Left ventricle myocardium inferior (tissue), 1 donor: ENCODE measurements around the gene SPAG9. TPM values are rescaled to one million over a fixed set of nuclear protein-coding genes. Genes with fewer than 3 reads are reported as not detected.

Experiments
- DNase-seq: peaks from one replicate; pipeline ENCODE4 v3.0.0-alpha.2; 2020
- H3K27ac ChIP-seq: fragments of 200-600 bp; replicated peaks from 2 replicates; pipeline ENCODE4 v1.8.0; 2021
- H3K27me3 ChIP-seq: fragments of 200-600 bp; 2 replicates; pipeline ENCODE4 v1.8.0; 2021; ENCODE audit warnings: low read depth
- H3K36me3 ChIP-seq: fragments of 200-600 bp; 2 replicates; pipeline ENCODE4 v1.8.0; 2021
- H3K4me1 ChIP-seq: fragments of 200-600 bp; 2 replicates; pipeline ENCODE4 v1.8.0; 2021
- H3K4me3 ChIP-seq: fragments of 200-600 bp; 2 replicates; pipeline ENCODE4 v1.8.0; 2021; ENCODE audit warnings: mild to moderate bottlenecking, moderate library complexity
- H3K9me3 ChIP-seq: fragments of 200-600 bp; replicated peaks from 2 replicates; pipeline ENCODE4 v1.8.0; 2021
- intact Hi-C: fragments of 100-400 bp; cut with micrococcal nuclease; formaldehyde crosslinking; loops from one replicate; pipeline ENCODE4 v1.11.0; 2022
- total RNA-seq: library from RNA; stranded (reverse); fragmentation: NEBNext Ultra II Directional; extraction: Animal tissue kit (Norgen Biotek cat#: 25700); gene quantifications from one replicate; pipeline ENCODE4 v1.2.1, GENCODE V29; 2021
- TF ChIP-seq, protein P1 (sequence below): fragments of 200-600 bp; IDR thresholded peaks from 2 replicates; pipeline ENCODE4 v1.8.0; 2021; ENCODE audit warnings: antibody characterized with exemption, mild to moderate bottlenecking, borderline replicate concordance
- donor health status: DM: no; HTN: yes; CAD: no; lungs with severe emphysema.

Gene SPAG9
- total RNA-seq, 1 donor from 2014 or later = 43.8 TPM

DNA sequence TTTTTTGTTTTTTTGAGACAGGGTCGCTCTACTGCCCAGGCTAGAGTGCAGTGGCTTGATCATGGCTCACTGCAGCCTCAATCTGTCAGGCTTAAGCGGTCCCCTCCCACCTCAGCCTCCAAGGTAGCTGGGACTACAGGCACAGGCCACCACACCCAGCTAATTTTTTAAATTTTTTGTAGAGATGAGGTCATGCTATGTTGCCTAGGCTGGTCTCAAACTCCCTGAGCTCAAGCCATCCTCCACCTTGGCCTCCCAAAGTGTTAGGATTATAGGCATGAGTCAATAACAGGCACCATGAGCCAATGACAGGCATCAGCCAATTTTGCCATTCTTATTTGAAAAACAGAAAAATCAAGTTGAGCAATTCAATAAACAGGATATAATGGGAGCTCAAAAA lies 125.0 kb downstream of the SPAG9 start:
- no peak overlapping the region for H3K27ac ChIP-seq
- H3K27me3 ChIP-seq = no peaks in the 10 kb centered on the region
- H3K9me3 ChIP-seq = no peaks in the 10 kb centered on the region
- no peak for DNase-seq
- TF ChIP-seq, protein P1, sequence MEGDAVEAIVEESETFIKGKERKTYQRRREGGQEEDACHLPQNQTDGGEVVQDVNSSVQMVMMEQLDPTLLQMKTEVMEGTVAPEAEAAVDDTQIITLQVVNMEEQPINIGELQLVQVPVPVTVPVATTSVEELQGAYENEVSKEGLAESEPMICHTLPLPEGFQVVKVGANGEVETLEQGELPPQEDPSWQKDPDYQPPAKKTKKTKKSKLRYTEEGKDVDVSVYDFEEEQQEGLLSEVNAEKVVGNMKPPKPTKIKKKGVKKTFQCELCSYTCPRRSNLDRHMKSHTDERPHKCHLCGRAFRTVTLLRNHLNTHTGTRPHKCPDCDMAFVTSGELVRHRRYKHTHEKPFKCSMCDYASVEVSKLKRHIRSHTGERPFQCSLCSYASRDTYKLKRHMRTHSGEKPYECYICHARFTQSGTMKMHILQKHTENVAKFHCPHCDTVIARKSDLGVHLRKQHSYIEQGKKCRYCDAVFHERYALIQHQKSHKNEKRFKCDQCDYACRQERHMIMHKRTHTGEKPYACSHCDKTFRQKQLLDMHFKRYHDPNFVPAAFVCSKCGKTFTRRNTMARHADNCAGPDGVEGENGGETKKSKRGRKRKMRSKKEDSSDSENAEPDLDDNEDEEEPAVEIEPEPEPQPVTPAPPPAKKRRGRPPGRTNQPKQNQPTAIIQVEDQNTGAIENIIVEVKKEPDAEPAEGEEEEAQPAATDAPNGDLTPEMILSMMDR = no peak
- H3K36me3 ChIP-seq = peaks cover 98% of the 10 kb centered on the region
- no peak overlapping the region for H3K4me3 ChIP-seq
- H3K4me1 ChIP-seq = no peaks in the 10 kb centered on the region
- intact Hi-C loops = no loop called here

DNA sequence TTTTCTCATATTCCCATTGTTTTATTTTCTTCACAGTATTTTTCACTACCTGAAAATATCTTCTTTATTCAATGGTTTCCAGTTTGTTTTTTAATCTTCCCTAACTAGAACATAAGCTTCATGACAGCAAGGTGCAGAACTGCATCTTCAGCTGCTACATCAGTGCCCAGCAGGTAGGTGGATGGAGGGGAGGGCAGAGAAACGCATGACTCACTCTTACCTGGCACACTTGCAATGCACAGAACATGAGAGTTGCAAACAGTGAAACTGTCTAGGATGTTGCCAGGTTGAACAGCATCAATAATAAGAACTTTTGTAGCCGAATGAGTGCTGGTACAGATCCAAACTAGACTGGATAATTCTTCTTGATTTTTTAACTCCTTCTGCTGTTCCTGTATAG lies 127.1 kb downstream of the SPAG9 start:
- peaks cover 100% of the 10 kb centered on the region for H3K36me3 ChIP-seq

DNA sequence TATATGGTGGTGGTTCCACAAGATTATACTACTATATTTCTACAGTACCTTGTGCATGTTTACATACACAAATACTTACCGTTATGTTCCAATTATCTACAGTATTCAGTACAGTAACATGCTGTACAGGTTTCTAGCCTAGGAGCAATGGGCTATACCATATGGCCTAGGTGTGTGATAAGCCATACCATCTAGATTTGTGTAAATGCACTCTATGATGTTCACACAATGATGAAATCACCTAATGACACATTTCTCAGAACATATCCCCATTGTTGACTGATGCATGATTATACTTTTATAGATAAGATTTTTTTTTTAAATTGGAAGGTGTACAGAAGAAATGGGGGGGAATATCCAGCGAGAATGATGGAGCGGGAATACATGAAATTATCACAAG lies 131.5 kb downstream of the SPAG9 start:
- H3K27me3 ChIP-seq = no peaks in the 10 kb centered on the region
- no peaks in the 10 kb centered on the region for H3K4me1 ChIP-seq
- no peak for DNase-seq
- TF ChIP-seq, protein P1 = no peak
- no peak overlapping the region for H3K27ac ChIP-seq
- no peak overlapping the region for H3K4me3 ChIP-seq
- H3K9me3 ChIP-seq = no peaks in the 10 kb centered on the region
- H3K36me3 ChIP-seq = peaks cover 100% of the 10 kb centered on the region
- intact Hi-C loops = no loop called here

More for the DNA sequence above, 127.1 kb downstream of the SPAG9 start:
- Histone ChIP-seq H3K4me1 (no peaks in the 10 kb centered on the region), H3K27ac (no peak overlapping the region), H3K9me3 (no peaks in the 10 kb centered on the region), H3K4me3 (no peak overlapping the region), H3K27me3 (no peaks in the 10 kb centered on the region)
- intact Hi-C loops = no loop called here
- DNase-seq = no peak
- TF ChIP-seq, protein P1 = no peak

DNA sequence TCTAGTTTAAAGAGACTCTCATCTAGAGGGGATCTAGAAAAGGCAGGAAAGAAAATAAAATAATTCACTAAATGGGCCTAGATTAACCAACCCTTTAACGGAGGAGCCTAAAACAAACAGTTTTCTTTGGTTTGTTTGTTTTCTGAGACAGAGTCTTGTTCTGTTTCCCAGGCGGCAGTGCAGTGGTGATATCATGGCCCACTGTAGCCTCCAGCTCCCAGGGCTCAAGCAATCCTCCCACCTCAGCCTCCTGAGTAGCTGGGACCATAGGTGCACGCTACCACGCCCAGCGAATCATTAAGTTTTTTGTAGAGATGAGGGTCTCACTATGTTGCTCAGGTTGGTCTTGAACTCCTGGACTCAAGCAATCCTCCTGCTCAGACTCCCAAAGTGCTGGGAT lies 132.2 kb downstream of the SPAG9 start:
- H3K4me3 ChIP-seq = no peak overlapping the region
- H3K27ac ChIP-seq = no peak overlapping the region
- TF ChIP-seq, protein P1 = no peak
- intact Hi-C loops = no loop called here
- DNase-seq = no peak
- no peaks in the 10 kb centered on the region for H3K9me3 ChIP-seq
- no peaks in the 10 kb centered on the region for H3K27me3 ChIP-seq
- H3K36me3 ChIP-seq = peaks cover 99% of the 10 kb centered on the region
- H3K4me1 ChIP-seq = no peaks in the 10 kb centered on the region

DNA sequence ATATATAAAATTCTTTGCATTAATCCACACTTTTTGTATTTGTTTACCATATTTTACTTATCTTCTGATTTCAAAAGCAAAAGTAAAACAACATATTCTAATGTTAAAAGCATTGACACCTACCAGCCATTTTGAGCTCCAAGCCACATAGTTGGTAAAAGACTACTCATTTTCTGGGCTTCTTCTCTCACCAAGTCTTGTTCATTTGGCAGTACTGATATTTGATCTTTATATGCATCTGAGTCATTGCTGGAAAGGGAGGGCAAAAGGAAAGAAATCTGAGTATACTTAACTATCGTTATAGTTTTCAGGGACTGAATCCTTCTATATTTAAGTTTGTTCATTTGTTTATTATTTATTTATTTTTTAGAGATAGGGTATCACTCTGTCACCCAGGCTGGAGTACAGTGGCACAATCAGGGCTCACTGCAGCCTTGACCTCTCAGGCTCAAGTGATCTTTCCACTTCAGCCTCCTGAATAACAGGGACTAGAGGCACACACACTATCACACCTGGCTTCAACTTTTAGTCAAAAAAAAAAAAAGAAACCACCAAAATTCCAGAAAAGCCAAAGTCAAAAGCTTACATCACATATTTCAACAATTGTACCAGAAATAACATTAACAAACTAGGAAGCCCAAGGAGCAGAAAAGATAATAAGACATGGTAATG lies 133.5 kb downstream of the SPAG9 start:
- no peak for DNase-seq
- Histone ChIP-seq H3K27ac (no peak overlapping the region), H3K4me3 (no peak overlapping the region), H3K27me3 (no peaks in the 10 kb centered on the region), H3K4me1 (no peaks in the 10 kb centered on the region), H3K36me3 (peaks cover 99% of the 10 kb centered on the region), H3K9me3 (no peaks in the 10 kb centered on the region)
- intact Hi-C loops = no loop called here
- TF ChIP-seq, protein P1 = no peak

DNA sequence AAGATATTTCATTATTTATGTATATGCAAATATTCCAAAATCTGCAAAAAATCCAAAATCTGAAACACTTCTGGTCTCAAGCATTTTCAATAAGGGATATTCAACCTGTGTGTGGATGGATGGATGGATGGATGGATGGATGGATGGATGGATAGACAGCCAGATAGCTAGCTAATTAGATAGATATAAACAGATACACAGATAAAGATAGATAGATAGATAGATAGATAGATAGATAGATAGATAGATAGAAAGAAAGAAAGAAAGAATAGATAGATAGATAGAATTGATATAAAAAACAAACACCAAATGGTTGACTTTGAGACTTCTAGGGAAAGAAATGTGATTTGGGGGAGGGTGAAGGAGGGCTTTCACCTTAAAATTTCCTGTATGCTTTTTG lies 139.4 kb downstream of the SPAG9 start:
- H3K27me3 ChIP-seq = no peaks in the 10 kb centered on the region
- intact Hi-C loops = no loop called here
- peaks cover 95% of the 10 kb centered on the region for H3K36me3 ChIP-seq
- peaks cover 13% of the 10 kb centered on the region for H3K4me1 ChIP-seq
- DNase-seq = no peak
- TF ChIP-seq, protein P1 = no peak
- no peaks in the 10 kb centered on the region for H3K9me3 ChIP-seq
- H3K4me3 ChIP-seq = no peak overlapping the region
- H3K27ac ChIP-seq = no peak overlapping the region
